Ishikawa (cell line): ENCODE results near the gene JARID2.

Experiments used
- CEBPB ChIP-seq: IDR thresholded peaks from 2 replicates; pipeline ENCODE4 v1.6.1; 2012
- CREB1 ChIP-seq: IDR thresholded peaks from 2 replicates; pipeline ENCODE4 v1.6.1; 2012; ENCODE audit warnings: low read depth
- EGR1 ChIP-seq: IDR thresholded peaks from 2 replicates; pipeline ENCODE4 v1.6.1; 2012
- EP300 ChIP-seq: IDR thresholded peaks from 2 replicates; pipeline ENCODE4 v1.6.1; 2012; ENCODE audit warnings: borderline replicate concordance
- FOXM1 ChIP-seq: IDR thresholded peaks from 2 replicates; pipeline ENCODE4 v1.6.1; 2012; ENCODE audit warnings: low read depth, borderline replicate concordance
- NFIC ChIP-seq: IDR thresholded peaks from 2 replicates; pipeline ENCODE4 v1.6.1; 2012
- RAD21 ChIP-seq: IDR thresholded peaks from 2 replicates; pipeline ENCODE4 v1.6.1; 2012; ENCODE audit warnings: low read depth
- TAF1 ChIP-seq: IDR thresholded peaks from 2 replicates; pipeline ENCODE4 v1.6.1; 2012; ENCODE audit warnings: low read depth, mild to moderate bottlenecking
- TCF12 ChIP-seq: IDR thresholded peaks from 2 replicates; pipeline ENCODE4 v1.6.1; 2012; ENCODE audit warnings: low read depth
- TEAD4 ChIP-seq: IDR thresholded peaks from 2 replicates; pipeline ENCODE4 v1.6.1; 2012
- YY1 ChIP-seq: IDR thresholded peaks from 2 replicates; pipeline ENCODE4 v1.6.1; 2012; ENCODE audit warnings: low read depth
- ZBTB7A ChIP-seq: IDR thresholded peaks from 2 replicates; pipeline ENCODE4 v1.6.1; 2012; ENCODE audit warnings: low read depth
- TF ChIP-seq, protein P1 (sequence below): IDR thresholded peaks from 2 replicates; pipeline ENCODE4 v1.6.1; 2012
- TF ChIP-seq, protein P2 (sequence below): IDR thresholded peaks from 2 replicates; pipeline ENCODE4 v1.6.1; 2012; ENCODE audit warnings: low read depth, mild to moderate bottlenecking
- TF ChIP-seq, protein P3 (sequence below): IDR thresholded peaks from 2 replicates; pipeline ENCODE4 v1.6.1; 2012

Gene JARID2

DNA sequence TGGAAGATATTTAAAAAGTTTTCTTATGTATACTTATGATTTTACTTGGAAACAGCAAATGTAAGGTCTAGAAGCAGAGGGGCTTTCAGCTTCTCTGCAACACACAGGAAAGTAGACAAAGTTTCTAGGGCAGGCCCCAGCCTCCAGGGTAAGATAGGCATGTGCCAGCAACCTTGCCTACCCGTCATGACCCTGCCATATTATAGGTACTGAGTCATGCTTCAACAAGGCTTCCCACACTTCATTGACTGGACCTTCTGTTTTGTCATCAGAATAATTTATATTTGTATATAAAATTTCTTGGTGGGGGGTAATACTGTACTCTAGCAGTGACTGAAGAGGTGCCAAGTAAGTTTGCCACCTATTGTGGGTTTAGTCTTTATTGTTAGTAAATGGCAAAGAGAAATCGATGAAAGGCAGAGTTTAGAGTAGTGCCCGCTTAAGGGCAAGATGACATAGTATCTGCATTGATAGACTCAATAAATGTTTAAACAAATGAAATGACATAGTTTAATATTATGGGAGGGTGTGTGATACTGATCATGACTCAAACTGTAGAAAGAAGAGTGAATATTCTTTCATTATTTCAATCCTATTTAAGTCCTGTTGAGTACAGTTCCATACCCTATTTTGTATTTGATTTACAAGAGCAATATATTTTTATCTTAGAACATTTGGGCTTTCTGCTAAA, 95.6 kb downstream of the JARID2 start:
- TF ChIP-seq ZBTB7A (no peak), TCF12 (no peak), EP300 (no peak), NFIC (no peak), FOXM1 (no peak), RAD21 (no peak), TAF1 (no peak), EGR1 (no peak), TEAD4 (no peak), CEBPB (no peak), YY1 (no peak)
- TF ChIP-seq, protein P1, sequence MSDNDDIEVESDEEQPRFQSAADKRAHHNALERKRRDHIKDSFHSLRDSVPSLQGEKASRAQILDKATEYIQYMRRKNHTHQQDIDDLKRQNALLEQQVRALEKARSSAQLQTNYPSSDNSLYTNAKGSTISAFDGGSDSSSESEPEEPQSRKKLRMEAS, result no peak
- TF ChIP-seq, protein P2, sequence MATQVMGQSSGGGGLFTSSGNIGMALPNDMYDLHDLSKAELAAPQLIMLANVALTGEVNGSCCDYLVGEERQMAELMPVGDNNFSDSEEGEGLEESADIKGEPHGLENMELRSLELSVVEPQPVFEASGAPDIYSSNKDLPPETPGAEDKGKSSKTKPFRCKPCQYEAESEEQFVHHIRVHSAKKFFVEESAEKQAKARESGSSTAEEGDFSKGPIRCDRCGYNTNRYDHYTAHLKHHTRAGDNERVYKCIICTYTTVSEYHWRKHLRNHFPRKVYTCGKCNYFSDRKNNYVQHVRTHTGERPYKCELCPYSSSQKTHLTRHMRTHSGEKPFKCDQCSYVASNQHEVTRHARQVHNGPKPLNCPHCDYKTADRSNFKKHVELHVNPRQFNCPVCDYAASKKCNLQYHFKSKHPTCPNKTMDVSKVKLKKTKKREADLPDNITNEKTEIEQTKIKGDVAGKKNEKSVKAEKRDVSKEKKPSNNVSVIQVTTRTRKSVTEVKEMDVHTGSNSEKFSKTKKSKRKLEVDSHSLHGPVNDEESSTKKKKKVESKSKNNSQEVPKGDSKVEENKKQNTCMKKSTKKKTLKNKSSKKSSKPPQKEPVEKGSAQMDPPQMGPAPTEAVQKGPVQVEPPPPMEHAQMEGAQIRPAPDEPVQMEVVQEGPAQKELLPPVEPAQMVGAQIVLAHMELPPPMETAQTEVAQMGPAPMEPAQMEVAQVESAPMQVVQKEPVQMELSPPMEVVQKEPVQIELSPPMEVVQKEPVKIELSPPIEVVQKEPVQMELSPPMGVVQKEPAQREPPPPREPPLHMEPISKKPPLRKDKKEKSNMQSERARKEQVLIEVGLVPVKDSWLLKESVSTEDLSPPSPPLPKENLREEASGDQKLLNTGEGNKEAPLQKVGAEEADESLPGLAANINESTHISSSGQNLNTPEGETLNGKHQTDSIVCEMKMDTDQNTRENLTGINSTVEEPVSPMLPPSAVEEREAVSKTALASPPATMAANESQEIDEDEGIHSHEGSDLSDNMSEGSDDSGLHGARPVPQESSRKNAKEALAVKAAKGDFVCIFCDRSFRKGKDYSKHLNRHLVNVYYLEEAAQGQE, result no peak
- TF ChIP-seq, protein P3, sequence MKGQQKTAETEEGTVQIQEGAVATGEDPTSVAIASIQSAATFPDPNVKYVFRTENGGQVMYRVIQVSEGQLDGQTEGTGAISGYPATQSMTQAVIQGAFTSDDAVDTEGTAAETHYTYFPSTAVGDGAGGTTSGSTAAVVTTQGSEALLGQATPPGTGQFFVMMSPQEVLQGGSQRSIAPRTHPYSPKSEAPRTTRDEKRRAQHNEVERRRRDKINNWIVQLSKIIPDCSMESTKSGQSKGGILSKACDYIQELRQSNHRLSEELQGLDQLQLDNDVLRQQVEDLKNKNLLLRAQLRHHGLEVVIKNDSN, result no peak

DNA sequence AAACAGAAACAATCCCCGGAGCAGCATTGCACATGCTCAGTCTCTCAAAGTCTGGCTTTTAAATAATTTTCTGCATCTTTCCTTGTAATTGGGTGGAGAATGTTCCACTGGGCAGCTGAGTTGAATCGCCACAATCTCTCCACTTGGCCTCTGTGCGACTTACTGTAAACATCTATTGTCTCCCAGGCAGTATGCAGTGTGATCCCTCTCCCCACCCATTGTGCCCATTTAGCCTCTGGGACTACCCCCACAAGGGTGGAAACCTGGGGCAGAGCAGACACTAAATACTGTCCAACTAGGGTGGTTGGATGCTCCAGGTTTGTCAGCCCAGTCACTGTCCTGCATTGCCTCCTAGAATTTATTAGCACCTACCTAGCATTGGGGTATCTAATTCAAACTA, 96.2 kb downstream of the JARID2 start:
- TF ChIP-seq ZBTB7A, result no peak
- no peak for TF ChIP-seq CEBPB
- TF ChIP-seq CREB1, result no peak
- TF ChIP-seq, protein P2, result no peak
- TF ChIP-seq TAF1, result no peak
- TF ChIP-seq YY1, result no peak
- TF ChIP-seq, protein P1, result no peak
- no peak for TF ChIP-seq TCF12
- no peak for TF ChIP-seq FOXM1
- TF ChIP-seq, protein P3, result no peak
- no peak for TF ChIP-seq RAD21
- TF ChIP-seq TEAD4, result no peak
- no peak for TF ChIP-seq EP300
- TF ChIP-seq NFIC, result no peak
- TF ChIP-seq EGR1, result no peak

DNA sequence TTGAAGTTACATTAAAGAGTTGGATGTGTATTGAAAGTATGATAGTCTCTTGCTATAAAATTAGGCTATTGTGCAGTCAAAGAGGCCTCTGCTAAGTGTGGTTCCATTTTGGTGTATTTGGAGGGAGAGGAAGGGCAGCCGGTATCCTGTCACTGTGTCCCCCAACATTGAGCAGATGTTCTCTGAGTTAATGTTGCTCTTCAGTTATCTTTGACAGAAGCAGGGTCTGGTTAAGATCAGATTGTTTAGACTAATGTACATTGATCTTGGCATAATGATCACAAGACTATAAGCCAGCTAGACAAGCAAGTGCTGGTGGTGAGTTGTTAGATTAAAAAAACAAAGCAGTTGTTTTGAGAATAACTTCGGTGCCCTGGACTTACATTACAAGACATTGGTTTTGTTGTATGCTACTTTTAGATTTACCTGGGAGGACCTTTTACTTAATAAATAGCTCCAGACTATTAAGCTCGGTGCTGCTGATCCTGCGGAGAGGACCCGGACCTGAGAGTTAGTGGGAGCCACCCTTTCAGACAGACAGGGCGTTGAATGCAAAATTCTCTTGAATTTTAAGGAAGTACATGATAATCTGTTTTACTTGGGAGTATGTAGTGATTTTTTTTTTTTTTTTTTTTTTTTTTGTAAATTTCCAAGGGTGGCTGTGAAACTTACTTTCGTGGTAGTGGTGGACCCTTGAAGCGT, 97.8 kb downstream of the JARID2 start:
- TF ChIP-seq CEBPB (no peak), ZBTB7A (no peak), TAF1 (no peak), TEAD4 (no peak), TCF12 (no peak), NFIC (no peak), EP300 (no peak)
- TF ChIP-seq, protein P2, result no peak

DNA sequence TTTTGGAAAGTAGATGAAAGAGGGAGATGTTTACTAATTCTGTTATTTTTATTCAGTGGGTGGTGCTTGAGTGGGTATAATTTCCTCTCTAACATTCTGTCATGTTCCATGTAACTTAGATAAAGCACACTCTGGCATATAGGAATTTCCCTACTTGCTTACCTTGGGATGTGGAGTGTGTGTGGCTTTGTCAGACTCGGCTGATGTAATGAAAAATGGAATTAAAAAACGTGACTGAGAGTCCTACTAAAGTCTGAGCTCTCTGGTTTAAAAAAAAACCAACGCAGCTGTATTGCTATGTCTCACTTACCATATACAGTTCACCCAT, 98.3 kb downstream of the JARID2 start:
- no peak for TF ChIP-seq CREB1
- no peak for TF ChIP-seq RAD21
- TF ChIP-seq, protein P3, result no peak
- TF ChIP-seq YY1, result no peak
- no peak for TF ChIP-seq TEAD4
- TF ChIP-seq, protein P1, result no peak
- TF ChIP-seq EP300, result no peak
- no peak for TF ChIP-seq TCF12
- TF ChIP-seq NFIC, result no peak
- TF ChIP-seq EGR1, result no peak
- TF ChIP-seq ZBTB7A, result no peak
- TF ChIP-seq TAF1, result no peak
- no peak for TF ChIP-seq FOXM1
- no peak for TF ChIP-seq CEBPB
